ENCODE results near the gene INSM1. TPM values are rescaled to one million over a fixed set of nuclear protein-coding genes. Genes with fewer than 3 reads are reported as not detected.

INSM1 gene
- not detected in 2 replicates for total RNA-seq
- polyA plus RNA-seq, result not detected in 2 replicates

- peaks cover 100% of the 10 kb centered on the region for H3K27me3 ChIP-seq
- H3K9me3 ChIP-seq (ENCODE audit: low read depth), result no peaks in the 10 kb centered on the region
- no peaks in the 10 kb centered on the region for H3K36me3 ChIP-seq
- TF ChIP-seq CTCF (IDR thresholded peaks at IDR 0.05; ENCODE audit: low read depth, low read length), result no peak
- DNase-seq (ENCODE audit: low read depth in 1 of 2, low spot score in 1 of 2), result no peak
- peak within 1 kb of the TSS; percentile 30 for H3K4me3 ChIP-seq
- H3K4me1 ChIP-seq (ENCODE audit: low read depth), result no peaks in the 10 kb centered on the region
- no peak within 1 kb of the TSS for H3K27ac ChIP-seq
Observed at GRCh38 chr20:20367575-20368417, at the start of gene INSM1. INSM1 (plus strand) TSS chr20:20368104; CDS start chr20:20368268, 164 bp downstream.

GRCh38 chr20:20318365-20319161, 49.3 kb upstream of the INSM1 start:
- H3K4me1 ChIP-seq (ENCODE audit: low read depth), result no peaks in the 10 kb centered on the region
- H3K9me3 ChIP-seq (ENCODE audit: low read depth), result no peaks in the 10 kb centered on the region
- DNase-seq (ENCODE audit: low read depth in 1 of 2, low spot score in 1 of 2), result peak in 1 of 2 donors; percentile 3
- H3K36me3 ChIP-seq, result no peaks in the 10 kb centered on the region
- no peaks in the 10 kb centered on the region for H3K27me3 ChIP-seq
- H3K4me3 ChIP-seq, result no peak overlapping the region
- H3K27ac ChIP-seq, result no peak overlapping the region
- TF ChIP-seq CTCF (IDR thresholded peaks at IDR 0.05; ENCODE audit: low read depth, low read length), result no peak

GRCh38 chr20:20321134-20321533, 46.8 kb upstream of the INSM1 start:
- no peaks in the 10 kb centered on the region for H3K27me3 ChIP-seq
- no peak for TF ChIP-seq CTCF (IDR thresholded peaks at IDR 0.05; ENCODE audit: low read depth, low read length)
- no peak overlapping the region for H3K27ac ChIP-seq
- H3K4me3 ChIP-seq, result no peak overlapping the region
- DNase-seq (ENCODE audit: low read depth in 1 of 2, low spot score in 1 of 2), result no peak
- H3K36me3 ChIP-seq, result no peaks in the 10 kb centered on the region
- no peaks in the 10 kb centered on the region for H3K9me3 ChIP-seq (ENCODE audit: low read depth)
- no peaks in the 10 kb centered on the region for H3K4me1 ChIP-seq (ENCODE audit: low read depth)

- no peaks in the 10 kb centered on the region for H3K9me3 ChIP-seq (ENCODE audit: low read depth)
- TF ChIP-seq CTCF (IDR thresholded peaks at IDR 0.05; ENCODE audit: low read depth, low read length), result no peak
Observed at GRCh38 chr20:20321917-20322316, 46.0 kb upstream of the INSM1 start.

GRCh38 chr20:20322912-20323311, 45.0 kb upstream of the INSM1 start:
- no peak for TF ChIP-seq CTCF (IDR thresholded peaks at IDR 0.05; ENCODE audit: low read depth, low read length)
- Histone ChIP-seq H3K4me1 (ENCODE audit: low read depth) (no peaks in the 10 kb centered on the region), H3K9me3 (ENCODE audit: low read depth) (no peaks in the 10 kb centered on the region), H3K27me3 (no peaks in the 10 kb centered on the region), H3K36me3 (no peaks in the 10 kb centered on the region), H3K4me3 (no peak overlapping the region), H3K27ac (no peak overlapping the region)
- no peak for DNase-seq (ENCODE audit: low read depth in 1 of 2, low spot score in 1 of 2)

More at GRCh38 chr20:20321917-20322316, 46.0 kb upstream of the INSM1 start:
- Histone ChIP-seq H3K27me3 (no peaks in the 10 kb centered on the region), H3K27ac (no peak overlapping the region), H3K4me3 (no peak overlapping the region), H3K4me1 (ENCODE audit: low read depth) (no peaks in the 10 kb centered on the region), H3K36me3 (no peaks in the 10 kb centered on the region)
- DNase-seq (ENCODE audit: low read depth in 1 of 2, low spot score in 1 of 2), result no peak

All from cardiac muscle cell (in vitro differentiated cells and primary cell).